ENCODE results near the gene WFDC12. TPM values are rescaled to one million over a fixed set of nuclear protein-coding genes. Genes with fewer than 3 reads are reported as not detected.

Gene WFDC12
- total and polyA plus RNA-seq, 2 donors (not counting 1 experiment from before 2014, with no cell fraction given) = not detected

GRCh38 chr20:45113865-45114264 is 10.4 kb downstream of the WFDC12 start:
- intact Hi-C loops (cut with micrococcal nuclease) = no loop called here
- H3K4me1 Mint-ChIP-seq = no peaks in the 10 kb centered on the region
- no peak overlapping the region for H3K4me3 Mint-ChIP-seq
- Histone ChIP-seq H3K9me3 (ENCODE audit: control extremely low read depth in 1 of 3, control insufficient read depth in 2 of 3, insufficient read depth in 1 of 3, low read length in 2 of 3) (no peaks in the 10 kb centered on the region), H4K20me1 (ENCODE audit: control insufficient read depth, insufficient read depth, low read length, poor library complexity, severe bottlenecking) (no peaks in the 10 kb centered on the region), H3K36me3 (replicated peaks in 1 of 2; ENCODE audit: control extremely low read depth in 1 of 2, control insufficient read depth in 1 of 2, extremely low read depth in 1 of 2, insufficient read depth in 2 of 2, low read length in 1 of 2) (no peaks in the 10 kb centered on the region), H3K27me3 (replicated peaks in 1 of 4; ENCODE audit: control extremely low read depth in 1 of 4, control insufficient read depth in 3 of 4, insufficient read depth in 4 of 4, low read length in 3 of 4) (peaks cover 0 to under 1% (median 0%) of the 10 kb centered on the region in 4 experiments), H3K27ac (ENCODE audit: low read length in 2 of 2) (no peak overlapping the region), H3K4me3 (ENCODE audit: control extremely low read depth in 1 of 5, extremely low read depth in 1 of 5, insufficient read depth in 1 of 5, low read depth in 2 of 5, low read length in 4 of 5) (no peak overlapping the region), H2AFZ (ENCODE audit: insufficient read depth, low read depth, low read length, poor library complexity, severe bottlenecking) (no peak overlapping the region), H3K79me2 (ENCODE audit: control insufficient read depth, insufficient read depth, low read length) (no peaks in the 10 kb centered on the region), H3K4me2 (replicated peaks; ENCODE audit: low read depth, low read length, poor library complexity, severe bottlenecking) (no peak overlapping the region), H3K4me1 (ENCODE audit: control insufficient read depth in 2 of 2, insufficient read depth in 2 of 2, low read length in 2 of 2) (no peaks in the 10 kb centered on the region), H3K9ac (ENCODE audit: low read length) (no peak overlapping the region)
- TF ChIP-seq EZH2 (IDR thresholded peaks at IDR 0.05; ENCODE audit: borderline replicate concordance, insufficient read depth, low read depth, low read length, poor library complexity, severe bottlenecking) = no peak
- TF ChIP-seq CTCF (IDR thresholded peaks at IDR 0.05) = no peak
- WGBS (ENCODE audit: insufficient coverage) = 90% methylated on average over 2 of the region's 3 CpGs
- ChIA-PET CTCF (interaction anchor here (4.0 to 4.5 kb wide), 2 partner anchors 17 to 70 kb away, joined by 24 to 32 read pairs; no protein-coding TSS in a partner anchor), POLR2A (no interaction called here)
- DNase-seq = no peak
- ATAC-seq (ENCODE audit: low read depth) = no peak
- peaks cover 14% of the 10 kb centered on the region for H3K27me3 Mint-ChIP-seq
- H3K27ac Mint-ChIP-seq = no peak overlapping the region
- H3K9me3 Mint-ChIP-seq (ENCODE audit: insufficient read depth) = no peaks in the 10 kb centered on the region

- peaks cover 0 to 2% (median 0%) of the 10 kb centered on the region in 4 experiments for H3K27me3 ChIP-seq (replicated peaks in 1 of 4; ENCODE audit: control extremely low read depth in 1 of 4, control insufficient read depth in 3 of 4, insufficient read depth in 4 of 4, low read length in 3 of 4)
- no peaks in the 10 kb centered on the region for H3K9me3 Mint-ChIP-seq (ENCODE audit: insufficient read depth)
- no peak overlapping the region for H3K27ac Mint-ChIP-seq
- H3K9ac ChIP-seq (ENCODE audit: low read length) = no peak overlapping the region
- no peaks in the 10 kb centered on the region for H3K9me3 ChIP-seq (ENCODE audit: control extremely low read depth in 1 of 3, control insufficient read depth in 2 of 3, insufficient read depth in 1 of 3, low read length in 2 of 3)
- DNase-seq (no peak), ATAC-seq (ENCODE audit: low read depth) (no peak)
- H3K27me3 Mint-ChIP-seq = peaks cover 8% of the 10 kb centered on the region
- H3K27ac ChIP-seq (ENCODE audit: low read length in 2 of 2) = no peak overlapping the region
- H3K4me1 Mint-ChIP-seq = no peaks in the 10 kb centered on the region
- H4K20me1 ChIP-seq (ENCODE audit: control insufficient read depth, insufficient read depth, low read length, poor library complexity, severe bottlenecking) = no peaks in the 10 kb centered on the region
- TF ChIP-seq CTCF (IDR thresholded peaks at IDR 0.05) (no peak), EZH2 (IDR thresholded peaks at IDR 0.05; ENCODE audit: borderline replicate concordance, insufficient read depth, low read depth, low read length, poor library complexity, severe bottlenecking) (no peak)
- no peak overlapping the region for H3K4me3 Mint-ChIP-seq
- ChIA-PET POLR2A (no interaction called here), CTCF (interaction anchor here (0.8 to 4.5 kb wide), 10 partner anchors 8 to 429 kb away, joined by 3 to 32 read pairs (median 4); no protein-coding TSS in a partner anchor)
- H3K79me2 ChIP-seq (ENCODE audit: control insufficient read depth, insufficient read depth, low read length) = no peaks in the 10 kb centered on the region
- no peak overlapping the region for H3K4me2 ChIP-seq (replicated peaks; ENCODE audit: low read depth, low read length, poor library complexity, severe bottlenecking)
- H3K36me3 ChIP-seq (replicated peaks in 1 of 2; ENCODE audit: control extremely low read depth in 1 of 2, control insufficient read depth in 1 of 2, extremely low read depth in 1 of 2, insufficient read depth in 2 of 2, low read length in 1 of 2) = no peaks in the 10 kb centered on the region
- intact Hi-C loops (cut with micrococcal nuclease) = loop anchor here (1.0 kb wide), 1 partner anchor 68 kb away; no protein-coding TSS in a partner anchor
- H2AFZ ChIP-seq (ENCODE audit: insufficient read depth, low read depth, low read length, poor library complexity, severe bottlenecking) = no peak overlapping the region
- no peaks in the 10 kb centered on the region for H3K4me1 ChIP-seq (ENCODE audit: control insufficient read depth in 2 of 2, insufficient read depth in 2 of 2, low read length in 2 of 2)
- no peak overlapping the region for H3K4me3 ChIP-seq (ENCODE audit: control extremely low read depth in 1 of 5, extremely low read depth in 1 of 5, insufficient read depth in 1 of 5, low read depth in 2 of 5, low read length in 4 of 5)
Observed at GRCh38 chr20:45112754-45113153, 11.5 kb downstream of the WFDC12 start.

Data from B cell (primary cell).